HepG2 (cell line): Measurements from ENCODE around the gene LCLAT1.

Source experiments
- KLF16 ChIP-seq, 2 experiments: sonication (generic) in 1 of 2; formaldehyde crosslinking in 1 of 2; IDR thresholded peaks; 2 replicates each; pipeline versions ENCODE4 v1.6.1 to v1.8.0; 2016 to 2023; ENCODE audit warnings: missing genetic modification reagents in 2 of 2, missing compliant biosample characterization in 1 of 2
- NPAS2 ChIP-seq: sonication (generic); formaldehyde crosslinking; IDR thresholded peaks from 2 replicates; pipeline ENCODE4 v1.8.0; 2022; ENCODE audit warnings: mild to moderate bottlenecking, missing genetic modification reagents, borderline replicate concordance
- POLR2AphosphoS5 ChIP-seq: IDR thresholded peaks from 2 replicates; pipeline ENCODE4 v1.6.1; 2012; ENCODE audit warnings: low read depth, low read length
- SETDB1 ChIP-seq: sonication (generic); formaldehyde crosslinking; IDR thresholded peaks from 2 replicates; pipeline ENCODE4 v1.5.1; 2020; ENCODE audit warnings: missing genetic modification reagents, mild to moderate bottlenecking, borderline replicate concordance
- SIN3A ChIP-seq: IDR thresholded peaks from 2 replicates; pipeline ENCODE4 v1.6.1; 2011; ENCODE audit warnings: low read depth, mild to moderate bottlenecking, control low read depth, low read length, borderline replicate concordance
- SMC3 ChIP-seq: IDR thresholded peaks from 2 replicates; pipeline ENCODE4 v1.6.1; 2011; ENCODE audit warnings: low read length, improper control_type of control experiment
- SOX6 ChIP-seq, 2 experiments: fragments of 450-650 bp in 1 of 2; sonication (generic) in 1 of 2; formaldehyde crosslinking in 1 of 2; IDR thresholded peaks; 2 replicates each; pipeline versions ENCODE4 v1.4.0 to v1.6.1; 2017 to 2020; ENCODE audit warnings: antibody characterized with exemption in 1 of 2, mild to moderate bottlenecking in 1 of 2, missing genetic modification reagents in 1 of 2
- ZMYM2 ChIP-seq: sonication (generic); formaldehyde crosslinking; IDR thresholded peaks from 2 replicates; pipeline ENCODE4 v1.8.0; 2022; ENCODE audit warnings: mild to moderate bottlenecking, missing genetic modification reagents
- TF ChIP-seq, protein P1 (sequence below): sonication (generic); formaldehyde crosslinking; IDR thresholded peaks from 2 replicates; pipeline ENCODE4 v1.5.0; 2020; ENCODE audit warnings: mild to moderate bottlenecking, missing genetic modification reagents, moderate library complexity
- TF ChIP-seq, protein P2 (sequence below): sonication (generic); formaldehyde crosslinking; IDR thresholded peaks from 2 replicates; pipeline ENCODE4 v1.9.0; 2021; ENCODE audit warnings: mild to moderate bottlenecking, missing genetic modification reagents
- TF ChIP-seq, protein P3 (sequence below): sonication (generic); formaldehyde crosslinking; IDR thresholded peaks from 2 replicates; pipeline ENCODE4 v1.5.0; 2020; ENCODE audit warnings: missing genetic modification reagents
- TF ChIP-seq, protein P4 (sequence below): sonication (generic); formaldehyde crosslinking; IDR thresholded peaks from 2 replicates; pipeline ENCODE4 v1.4.0; 2020; ENCODE audit warnings: missing genetic modification reagents

DNA sequence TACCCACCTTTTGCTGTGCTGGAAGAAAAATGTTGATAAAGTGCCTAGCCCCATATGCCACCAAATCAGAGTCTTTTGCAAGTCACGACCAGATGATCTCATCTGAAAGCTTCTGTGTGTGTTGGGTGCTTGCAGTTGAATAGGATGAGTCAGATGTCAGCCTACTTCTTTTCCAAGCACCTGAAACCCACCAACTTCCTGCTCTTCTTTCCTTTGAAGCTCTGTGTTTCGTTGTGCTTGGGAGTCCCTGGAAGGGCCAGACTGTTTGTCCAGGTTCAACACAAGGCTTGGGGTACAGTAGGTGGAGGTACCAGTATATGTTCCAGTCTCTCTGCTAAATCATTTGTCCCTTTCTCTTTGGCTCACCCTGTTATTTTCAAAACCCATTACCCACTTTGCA, 36.8 kb upstream of the LCLAT1 start:
- TF ChIP-seq SIN3A (no peak), SETDB1 (CRISPR knock-in tag) (no peak), ZMYM2 (CRISPR knock-in tag) (no peak), NPAS2 (CRISPR knock-in tag) (no peak), KLF16 (CRISPR knock-in tag; IDR thresholded peaks at IDR 0.05) (no peak), SMC3 (no peak), SOX6 (IDR thresholded peaks at IDR 0.05) (no peak), SOX6 (CRISPR knock-in tag; IDR thresholded peaks at IDR 0.05) (no peak), POLR2AphosphoS5 (no peak)
- TF ChIP-seq, protein P1, sequence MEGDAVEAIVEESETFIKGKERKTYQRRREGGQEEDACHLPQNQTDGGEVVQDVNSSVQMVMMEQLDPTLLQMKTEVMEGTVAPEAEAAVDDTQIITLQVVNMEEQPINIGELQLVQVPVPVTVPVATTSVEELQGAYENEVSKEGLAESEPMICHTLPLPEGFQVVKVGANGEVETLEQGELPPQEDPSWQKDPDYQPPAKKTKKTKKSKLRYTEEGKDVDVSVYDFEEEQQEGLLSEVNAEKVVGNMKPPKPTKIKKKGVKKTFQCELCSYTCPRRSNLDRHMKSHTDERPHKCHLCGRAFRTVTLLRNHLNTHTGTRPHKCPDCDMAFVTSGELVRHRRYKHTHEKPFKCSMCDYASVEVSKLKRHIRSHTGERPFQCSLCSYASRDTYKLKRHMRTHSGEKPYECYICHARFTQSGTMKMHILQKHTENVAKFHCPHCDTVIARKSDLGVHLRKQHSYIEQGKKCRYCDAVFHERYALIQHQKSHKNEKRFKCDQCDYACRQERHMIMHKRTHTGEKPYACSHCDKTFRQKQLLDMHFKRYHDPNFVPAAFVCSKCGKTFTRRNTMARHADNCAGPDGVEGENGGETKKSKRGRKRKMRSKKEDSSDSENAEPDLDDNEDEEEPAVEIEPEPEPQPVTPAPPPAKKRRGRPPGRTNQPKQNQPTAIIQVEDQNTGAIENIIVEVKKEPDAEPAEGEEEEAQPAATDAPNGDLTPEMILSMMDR (CRISPR knock-in tag), result no peak
- TF ChIP-seq, protein P2, sequence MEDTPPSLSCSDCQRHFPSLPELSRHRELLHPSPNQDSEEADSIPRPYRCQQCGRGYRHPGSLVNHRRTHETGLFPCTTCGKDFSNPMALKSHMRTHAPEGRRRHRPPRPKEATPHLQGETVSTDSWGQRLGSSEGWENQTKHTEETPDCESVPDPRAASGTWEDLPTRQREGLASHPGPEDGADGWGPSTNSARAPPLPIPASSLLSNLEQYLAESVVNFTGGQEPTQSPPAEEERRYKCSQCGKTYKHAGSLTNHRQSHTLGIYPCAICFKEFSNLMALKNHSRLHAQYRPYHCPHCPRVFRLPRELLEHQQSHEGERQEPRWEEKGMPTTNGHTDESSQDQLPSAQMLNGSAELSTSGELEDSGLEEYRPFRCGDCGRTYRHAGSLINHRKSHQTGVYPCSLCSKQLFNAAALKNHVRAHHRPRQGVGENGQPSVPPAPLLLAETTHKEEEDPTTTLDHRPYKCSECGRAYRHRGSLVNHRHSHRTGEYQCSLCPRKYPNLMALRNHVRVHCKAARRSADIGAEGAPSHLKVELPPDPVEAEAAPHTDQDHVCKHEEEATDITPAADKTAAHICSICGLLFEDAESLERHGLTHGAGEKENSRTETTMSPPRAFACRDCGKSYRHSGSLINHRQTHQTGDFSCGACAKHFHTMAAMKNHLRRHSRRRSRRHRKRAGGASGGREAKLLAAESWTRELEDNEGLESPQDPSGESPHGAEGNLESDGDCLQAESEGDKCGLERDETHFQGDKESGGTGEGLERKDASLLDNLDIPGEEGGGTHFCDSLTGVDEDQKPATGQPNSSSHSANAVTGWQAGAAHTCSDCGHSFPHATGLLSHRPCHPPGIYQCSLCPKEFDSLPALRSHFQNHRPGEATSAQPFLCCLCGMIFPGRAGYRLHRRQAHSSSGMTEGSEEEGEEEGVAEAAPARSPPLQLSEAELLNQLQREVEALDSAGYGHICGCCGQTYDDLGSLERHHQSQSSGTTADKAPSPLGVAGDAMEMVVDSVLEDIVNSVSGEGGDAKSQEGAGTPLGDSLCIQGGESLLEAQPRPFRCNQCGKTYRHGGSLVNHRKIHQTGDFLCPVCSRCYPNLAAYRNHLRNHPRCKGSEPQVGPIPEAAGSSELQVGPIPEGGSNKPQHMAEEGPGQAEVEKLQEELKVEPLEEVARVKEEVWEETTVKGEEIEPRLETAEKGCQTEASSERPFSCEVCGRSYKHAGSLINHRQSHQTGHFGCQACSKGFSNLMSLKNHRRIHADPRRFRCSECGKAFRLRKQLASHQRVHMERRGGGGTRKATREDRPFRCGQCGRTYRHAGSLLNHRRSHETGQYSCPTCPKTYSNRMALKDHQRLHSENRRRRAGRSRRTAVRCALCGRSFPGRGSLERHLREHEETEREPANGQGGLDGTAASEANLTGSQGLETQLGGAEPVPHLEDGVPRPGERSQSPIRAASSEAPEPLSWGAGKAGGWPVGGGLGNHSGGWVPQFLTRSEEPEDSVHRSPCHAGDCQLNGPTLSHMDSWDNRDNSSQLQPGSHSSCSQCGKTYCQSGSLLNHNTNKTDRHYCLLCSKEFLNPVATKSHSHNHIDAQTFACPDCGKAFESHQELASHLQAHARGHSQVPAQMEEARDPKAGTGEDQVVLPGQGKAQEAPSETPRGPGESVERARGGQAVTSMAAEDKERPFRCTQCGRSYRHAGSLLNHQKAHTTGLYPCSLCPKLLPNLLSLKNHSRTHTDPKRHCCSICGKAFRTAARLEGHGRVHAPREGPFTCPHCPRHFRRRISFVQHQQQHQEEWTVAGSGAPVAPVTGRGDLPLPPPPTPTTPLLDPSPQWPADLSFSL, result no peak
- TF ChIP-seq, protein P3, sequence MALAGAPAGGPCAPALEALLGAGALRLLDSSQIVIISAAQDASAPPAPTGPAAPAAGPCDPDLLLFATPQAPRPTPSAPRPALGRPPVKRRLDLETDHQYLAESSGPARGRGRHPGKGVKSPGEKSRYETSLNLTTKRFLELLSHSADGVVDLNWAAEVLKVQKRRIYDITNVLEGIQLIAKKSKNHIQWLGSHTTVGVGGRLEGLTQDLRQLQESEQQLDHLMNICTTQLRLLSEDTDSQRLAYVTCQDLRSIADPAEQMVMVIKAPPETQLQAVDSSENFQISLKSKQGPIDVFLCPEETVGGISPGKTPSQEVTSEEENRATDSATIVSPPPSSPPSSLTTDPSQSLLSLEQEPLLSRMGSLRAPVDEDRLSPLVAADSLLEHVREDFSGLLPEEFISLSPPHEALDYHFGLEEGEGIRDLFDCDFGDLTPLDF (CRISPR knock-in tag), result no peak
- TF ChIP-seq, protein P4, sequence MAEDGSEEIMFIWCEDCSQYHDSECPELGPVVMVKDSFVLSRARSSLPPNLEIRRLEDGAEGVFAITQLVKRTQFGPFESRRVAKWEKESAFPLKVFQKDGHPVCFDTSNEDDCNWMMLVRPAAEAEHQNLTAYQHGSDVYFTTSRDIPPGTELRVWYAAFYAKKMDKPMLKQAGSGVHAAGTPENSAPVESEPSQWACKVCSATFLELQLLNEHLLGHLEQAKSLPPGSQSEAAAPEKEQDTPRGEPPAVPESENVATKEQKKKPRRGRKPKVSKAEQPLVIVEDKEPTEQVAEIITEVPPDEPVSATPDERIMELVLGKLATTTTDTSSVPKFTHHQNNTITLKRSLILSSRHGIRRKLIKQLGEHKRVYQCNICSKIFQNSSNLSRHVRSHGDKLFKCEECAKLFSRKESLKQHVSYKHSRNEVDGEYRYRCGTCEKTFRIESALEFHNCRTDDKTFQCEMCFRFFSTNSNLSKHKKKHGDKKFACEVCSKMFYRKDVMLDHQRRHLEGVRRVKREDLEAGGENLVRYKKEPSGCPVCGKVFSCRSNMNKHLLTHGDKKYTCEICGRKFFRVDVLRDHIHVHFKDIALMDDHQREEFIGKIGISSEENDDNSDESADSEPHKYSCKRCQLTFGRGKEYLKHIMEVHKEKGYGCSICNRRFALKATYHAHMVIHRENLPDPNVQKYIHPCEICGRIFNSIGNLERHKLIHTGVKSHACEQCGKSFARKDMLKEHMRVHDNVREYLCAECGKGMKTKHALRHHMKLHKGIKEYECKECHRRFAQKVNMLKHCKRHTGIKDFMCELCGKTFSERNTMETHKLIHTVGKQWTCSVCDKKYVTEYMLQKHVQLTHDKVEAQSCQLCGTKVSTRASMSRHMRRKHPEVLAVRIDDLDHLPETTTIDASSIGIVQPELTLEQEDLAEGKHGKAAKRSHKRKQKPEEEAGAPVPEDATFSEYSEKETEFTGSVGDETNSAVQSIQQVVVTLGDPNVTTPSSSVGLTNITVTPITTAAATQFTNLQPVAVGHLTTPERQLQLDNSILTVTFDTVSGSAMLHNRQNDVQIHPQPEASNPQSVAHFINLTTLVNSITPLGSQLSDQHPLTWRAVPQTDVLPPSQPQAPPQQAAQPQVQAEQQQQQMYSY (CRISPR knock-in tag), result no peak
